HG03066 (cell line): ENCODE measurements around the gene PLCB4.
A peak's percentile ranks its signal among the peaks of the same experiment; 100 is the strongest.

Experiments used
- ATAC-seq: cut with Tn5 transposase; IDR thresholded peaks from one replicate; pipeline ENCODE4 v1.9.1; 2021; ENCODE audit warnings: low read depth; ENCODE audit not compliant: unreplicated experiment

Gene PLCB4

GRCh38 chr20:9413001-9413400 lies 344.1 kb downstream of the PLCB4 start:
- ATAC-seq: no peak

DNA sequence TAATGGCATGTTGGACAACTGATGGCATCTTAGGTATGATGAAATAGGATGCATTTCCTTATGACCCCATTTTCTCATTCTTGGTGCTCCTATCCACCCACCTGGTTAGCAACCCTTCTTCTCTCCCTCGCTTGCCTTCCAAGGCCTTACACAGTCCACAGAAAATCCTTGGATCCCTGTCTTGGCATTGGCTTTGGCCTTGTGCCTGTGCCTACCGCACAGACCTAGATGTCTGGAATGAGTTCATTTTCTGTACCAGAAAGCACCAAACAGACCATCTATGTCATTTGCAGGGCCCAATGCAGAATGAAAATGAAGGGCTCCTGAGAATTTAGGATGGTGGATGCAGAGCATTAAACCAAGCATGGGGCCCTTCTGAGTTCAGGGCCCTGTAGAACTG lies 346.5 kb downstream of the PLCB4 start:
- no peak for ATAC-seq

- ATAC-seq: no peak
Measured at GRCh38 chr20:9416421-9416820, 347.5 kb downstream of the PLCB4 start.

DNA sequence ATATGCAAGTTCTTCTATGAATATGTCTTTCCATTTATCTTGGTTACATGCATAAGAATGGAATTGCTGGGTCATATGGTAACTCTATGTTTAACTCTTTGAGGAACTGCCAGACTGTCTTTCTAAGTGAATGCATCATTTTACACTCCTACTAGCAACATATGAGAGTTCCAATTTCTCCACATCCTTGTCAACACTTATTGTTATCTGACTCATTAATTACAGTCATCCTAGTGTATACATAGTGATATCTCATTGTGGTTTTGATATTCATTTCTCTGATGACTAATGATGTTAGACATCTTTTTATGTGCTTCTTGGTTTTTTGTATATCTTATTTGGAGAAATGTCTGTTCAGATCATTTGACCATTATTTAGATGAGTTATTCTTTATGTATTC lies 348.8 kb downstream of the PLCB4 start:
- ATAC-seq: no peak

DNA sequence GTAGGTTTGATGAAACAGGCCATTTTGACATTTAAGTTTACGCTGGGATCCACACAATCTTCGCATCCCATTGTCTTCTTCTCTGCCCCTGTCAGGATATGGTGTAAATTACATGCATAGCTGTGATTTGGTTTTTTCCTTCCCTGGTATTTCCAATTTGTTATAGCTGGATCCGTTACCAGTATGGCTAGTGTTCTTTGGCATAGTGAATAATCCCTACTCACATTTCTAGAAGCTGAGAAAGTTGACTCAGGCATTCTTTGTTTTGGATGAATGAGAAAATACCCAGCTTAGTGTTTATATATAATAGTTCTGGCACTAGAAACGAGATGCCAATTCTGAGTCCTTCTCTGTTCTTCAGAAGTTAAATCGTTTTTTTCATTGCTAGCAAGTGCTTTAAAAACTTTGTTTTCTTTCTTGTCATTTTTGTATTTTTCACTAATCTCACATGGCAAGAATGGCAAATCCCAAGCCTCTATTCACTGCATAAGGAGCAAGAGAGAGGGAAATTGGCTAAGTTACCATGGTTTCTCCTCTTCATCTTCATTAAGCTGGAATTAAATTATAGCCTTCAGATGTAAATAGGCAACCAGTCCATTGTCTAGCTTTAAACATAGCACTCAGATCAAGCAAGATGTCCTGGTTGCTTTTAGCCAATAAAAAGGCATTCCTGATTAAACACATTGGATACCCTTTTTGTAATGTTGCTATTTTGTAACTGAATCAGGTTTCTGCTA lies 353.6 kb downstream of the PLCB4 start:
- ATAC-seq: no peak

GRCh38 chr20:9424551-9424950 lies 355.7 kb downstream of the PLCB4 start:
- no peak for ATAC-seq

- ATAC-seq: no peak
Measured at GRCh38 chr20:9427430-9428291, 358.8 kb downstream of the PLCB4 start.

DNA sequence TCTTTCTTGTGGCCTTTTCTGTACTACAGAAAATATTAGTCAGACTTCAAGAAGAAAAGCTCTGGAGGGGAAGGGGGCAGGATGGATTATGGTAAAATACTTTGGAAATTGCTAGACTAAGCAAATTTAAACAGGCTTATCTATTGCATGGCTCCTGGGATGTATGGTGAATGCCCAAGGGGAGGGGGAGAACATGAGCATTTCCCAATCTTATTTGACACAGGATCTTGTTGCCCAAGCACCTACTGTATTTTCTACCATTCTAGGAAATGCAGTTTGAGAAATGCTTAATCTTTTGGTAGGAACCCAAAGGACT lies 359.4 kb downstream of the PLCB4 start:
- ATAC-seq: no peak

DNA sequence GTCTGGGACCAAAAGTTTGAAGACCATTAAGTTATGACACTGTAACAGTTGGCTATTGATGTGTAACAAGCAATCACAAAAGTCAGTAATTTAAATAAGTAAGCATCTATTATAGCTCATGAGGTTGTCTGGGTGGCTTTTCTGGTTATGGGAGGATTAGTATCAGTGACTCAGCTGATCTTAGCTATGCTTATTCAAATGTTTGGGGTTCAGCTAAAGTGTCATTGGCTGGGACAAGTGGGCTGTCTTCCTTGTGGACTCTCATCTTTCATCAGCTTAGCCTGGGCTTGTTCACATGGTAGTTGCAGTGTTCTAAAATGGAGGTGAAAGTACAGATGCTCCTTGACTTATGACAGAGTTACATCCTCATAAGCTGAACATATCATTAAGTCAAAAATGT lies 370.9 kb downstream of the PLCB4 start:
- no peak for ATAC-seq

- no peak for ATAC-seq
Measured at GRCh38 chr20:9440892-9441291, 372.0 kb downstream of the PLCB4 start.

- peak; percentile 82 for ATAC-seq
Measured at GRCh38 chr20:9441948-9442347, 373.1 kb downstream of the PLCB4 start.

DNA sequence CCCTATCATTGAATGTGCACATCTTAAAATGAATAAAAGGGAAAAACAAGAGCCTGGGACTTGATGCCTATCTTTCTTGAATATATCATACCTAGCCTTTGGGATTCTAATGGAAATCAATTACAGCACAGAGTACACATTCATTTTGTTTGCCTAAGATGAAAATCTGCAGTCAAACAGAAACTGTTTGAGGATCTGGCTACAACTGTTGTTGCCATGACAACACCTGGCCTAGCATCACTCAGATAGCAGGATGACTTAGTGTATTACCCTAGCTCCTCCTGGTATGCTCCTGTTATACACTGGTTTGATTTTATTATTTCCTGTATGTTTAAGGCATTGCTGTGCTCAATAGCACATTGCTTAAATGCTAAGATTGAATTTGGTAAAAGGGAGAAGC lies 374.0 kb downstream of the PLCB4 start:
- ATAC-seq: no peak

DNA sequence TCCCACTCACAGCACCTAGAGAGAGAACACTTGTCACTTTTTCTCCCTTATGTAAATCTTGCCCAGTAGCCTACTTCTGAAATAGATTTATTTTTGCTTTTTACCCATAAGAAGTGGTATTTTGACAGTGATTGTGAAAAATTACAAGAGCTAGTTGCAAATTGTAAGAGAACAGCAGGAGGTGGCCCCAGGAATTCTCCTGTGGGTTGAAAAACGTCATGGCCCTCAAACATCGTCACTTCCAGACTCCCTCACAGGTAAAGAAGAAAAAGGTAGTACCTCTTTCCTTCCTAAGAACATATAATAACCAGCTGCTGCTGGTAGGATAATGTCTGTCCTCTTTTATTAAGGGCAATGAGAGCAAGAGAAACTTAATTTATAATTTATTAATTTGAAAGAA lies 376.0 kb downstream of the PLCB4 start:
- ATAC-seq: no peak

DNA sequence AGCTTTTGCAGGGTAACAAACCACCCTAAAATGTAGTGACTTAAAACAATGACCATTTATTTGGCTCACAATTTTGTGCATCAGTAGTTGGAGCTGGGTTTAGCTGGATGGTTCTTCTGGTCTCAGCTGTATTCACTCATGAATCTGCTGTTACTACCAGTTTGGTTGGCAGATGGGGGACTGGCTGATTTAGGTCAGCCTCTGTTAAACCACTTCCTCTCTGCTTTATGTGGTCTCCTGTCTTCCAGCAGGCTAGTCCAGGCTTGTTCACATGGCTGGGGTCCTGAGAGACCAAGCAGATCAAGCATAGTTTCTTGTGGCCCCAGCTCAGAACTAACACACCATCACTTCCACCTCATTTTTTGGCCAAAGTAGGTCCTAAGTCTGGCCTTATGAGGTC lies 378.3 kb downstream of the PLCB4 start:
- no peak for ATAC-seq

DNA sequence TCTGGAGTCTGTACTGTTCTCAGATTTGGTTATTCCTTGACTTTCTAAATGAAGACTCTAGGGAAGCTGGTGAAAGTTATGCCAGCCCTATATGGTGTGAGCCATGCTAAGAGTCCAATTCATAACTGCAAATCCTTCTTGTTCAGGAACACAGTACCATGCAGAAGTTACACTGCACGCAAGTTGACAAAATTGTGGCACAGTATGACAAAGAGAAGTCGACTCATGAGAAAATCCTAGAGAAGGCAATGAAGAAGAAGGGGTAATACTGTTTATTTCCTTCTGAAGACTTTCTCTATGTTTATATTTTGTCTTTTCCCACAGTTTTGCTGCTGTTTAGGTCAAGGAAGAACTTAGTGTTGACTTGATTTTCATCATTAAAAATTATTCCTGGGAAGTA lies 384.3 kb downstream of the PLCB4 start:
- ATAC-seq: no peak

DNA sequence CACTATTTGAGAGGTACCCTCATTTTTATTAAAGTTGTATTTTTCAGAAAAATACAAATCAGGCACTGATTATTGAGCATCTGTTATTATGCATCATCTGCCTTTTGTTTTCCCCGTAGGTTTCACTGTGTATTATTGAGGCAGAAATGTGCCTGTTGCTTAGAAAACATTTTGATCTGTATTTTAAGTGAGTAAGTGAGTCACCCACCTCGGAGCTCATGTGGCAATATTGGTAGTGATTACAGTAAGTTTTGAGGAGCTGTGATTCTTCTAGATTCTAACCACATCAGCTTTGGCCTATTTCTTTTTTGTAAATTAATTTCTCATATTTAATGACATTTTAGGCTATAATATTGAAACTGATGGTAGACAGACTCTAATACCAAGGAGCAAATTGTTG lies 385.9 kb downstream of the PLCB4 start:
- no peak for ATAC-seq

- ATAC-seq: no peak
Measured at GRCh38 chr20:9457136-9457535, 388.2 kb downstream of the PLCB4 start.

DNA sequence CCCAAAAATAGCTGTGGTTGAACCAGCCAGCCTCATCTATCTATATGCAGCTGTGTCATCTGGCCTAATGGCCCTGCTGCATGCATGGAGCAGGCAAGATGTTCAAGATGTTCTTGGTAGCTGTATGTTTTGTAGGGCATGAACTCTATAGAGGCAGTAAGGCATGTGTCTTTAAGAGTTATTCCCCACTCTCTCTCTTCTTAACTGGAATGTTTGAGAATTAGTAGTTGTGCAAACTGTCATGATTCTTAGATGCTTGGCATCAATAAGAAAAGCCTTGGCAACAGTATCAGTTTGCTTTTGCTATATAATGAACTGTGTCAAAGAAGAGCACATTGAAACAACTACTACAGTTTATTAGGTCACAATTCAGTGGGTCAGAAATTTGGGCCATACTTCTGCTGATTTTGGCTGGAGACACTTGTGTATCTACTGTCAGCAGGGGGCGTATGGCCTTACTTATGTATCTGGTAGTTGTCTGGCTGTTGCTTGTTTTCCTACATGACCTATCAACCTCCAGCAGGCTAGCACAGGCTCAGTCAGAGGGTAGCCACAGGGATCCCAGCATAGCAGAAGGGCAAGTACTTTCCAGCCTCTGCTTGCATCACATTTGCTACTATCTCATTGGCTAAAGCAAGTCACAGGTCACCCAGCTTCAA lies 389.4 kb downstream of the PLCB4 start:
- ATAC-seq: peak; percentile 64

DNA sequence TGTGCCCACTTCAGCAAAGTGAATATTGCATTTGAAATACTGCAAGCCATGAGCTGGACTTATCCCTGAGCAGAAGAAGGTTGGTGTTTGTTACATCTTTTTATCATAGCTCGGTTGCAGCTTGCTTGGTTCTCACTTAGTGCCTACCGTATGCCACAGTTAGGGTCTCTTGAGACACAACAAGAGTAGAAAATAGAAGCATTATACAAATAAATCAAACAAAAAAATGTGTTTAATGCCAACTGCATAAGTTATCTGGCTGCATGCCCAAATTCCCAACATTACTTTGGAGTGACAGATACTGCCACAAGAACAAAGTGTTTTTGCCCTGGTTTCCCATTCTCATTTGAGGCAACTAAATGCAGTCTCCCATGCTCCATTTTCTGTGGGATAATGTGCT lies 391.6 kb downstream of the PLCB4 start:
- no peak for ATAC-seq

GRCh38 chr20:9467995-9468394 lies 399.1 kb downstream of the PLCB4 start:
- ATAC-seq: no peak

GRCh38 chr20:9474835-9475415 lies 406.0 kb downstream of the PLCB4 start:
- ATAC-seq: no peak
